B cell (primary cell): ENCODE results near the gene BMS1. TPM values are rescaled to one million over a fixed set of nuclear protein-coding genes. Genes with fewer than 3 reads are reported as not detected.

Experiments used
- ATAC-seq: fragments of 200-7000 bp; cut with Tn5 transposase; one replicate; pipeline ENCODE4 v1.10.0; 2021; ENCODE audit warnings: low read depth, mild to moderate bottlenecking, moderate number of reproducible peaks, moderate library complexity
- CTCF ChIA-PET: fragments of 350-600 bp; sonication (Branson Sonifier 250); formaldehyde crosslinking; loops from one replicate; lab custom pipeline; 2021; ENCODE audit warnings: antibody characterized with exemption, inconsistent platforms; lab: Charles Lee
- POLR2A ChIA-PET: fragments of 350-600 bp; sonication (Branson Sonifier 250); formaldehyde crosslinking; loops from one replicate; lab custom pipeline; 2021; ENCODE audit warnings: antibody characterized with exemption; lab: Charles Lee
- DNase-seq: peaks from one replicate; pipeline ENCODE4 v3.0.0; 2013
- H2AFZ ChIP-seq: 2 replicates; pipeline ENCODE4 v1.6.1; 2012; ENCODE audit warnings: mild to moderate bottlenecking, low read depth, low read length; ENCODE audit not compliant: insufficient read depth, poor library complexity, severe bottlenecking
- H3K27ac ChIP-seq, 2 donors: 1 replicate in 1 of 2; 2 replicates in 1 of 2; pipeline ENCODE4 v1.5.1; 2012 to 2013; ENCODE audit warnings: low read length in 2 of 2, mild to moderate bottlenecking in 2 of 2, moderate library complexity in 1 of 2
- H3K27me3 ChIP-seq, 4 experiments: fragments of 200-600 bp in 1 of 4; sonication (generic) in 1 of 4; replicated peaks in 1 of 4; 1 replicate in 2 of 4; 2 replicates in 2 of 4; pipeline versions ENCODE4 v1.6.1 to v1.7.0; 2013 to 2016; ENCODE audit warnings: low read length in 3 of 4, mild to moderate bottlenecking in 2 of 4, mixed read lengths in 1 of 4, moderate library complexity in 1 of 4; ENCODE audit not compliant: insufficient read depth in 4 of 4, control insufficient read depth in 3 of 4; ENCODE audit errors: control extremely low read depth in 1 of 4
- H3K36me3 ChIP-seq, 2 experiments: replicated peaks in 1 of 2; 1 replicate in 1 of 2; 2 replicates in 1 of 2; pipeline versions ENCODE4 v1.6.1 to v1.7.1; 2013; ENCODE audit warnings: low read length in 1 of 2; ENCODE audit not compliant: insufficient read depth in 2 of 2, control insufficient read depth in 1 of 2; ENCODE audit errors: control extremely low read depth in 1 of 2, extremely low read depth in 1 of 2
- H3K4me1 ChIP-seq, 2 donors: fragments of 200-600 bp in 1 of 2; sonication (generic) in 1 of 2; 1 replicate in 1 of 2; 2 replicates in 1 of 2; pipeline versions ENCODE4 v1.5.1 to v1.6.1; 2013 to 2017; ENCODE audit warnings: low read length in 2 of 2; ENCODE audit not compliant: control insufficient read depth in 2 of 2, insufficient read depth in 2 of 2
- H3K4me2 ChIP-seq: replicated peaks from 2 replicates; pipeline ENCODE3; 2012; ENCODE audit warnings: mild to moderate bottlenecking, low read depth, low read length; ENCODE audit not compliant: poor library complexity, severe bottlenecking
- H3K4me3 ChIP-seq, 5 experiments: fragments of 200-600 bp in 1 of 5; sonication (generic) in 1 of 5; 1 replicate in 3 of 5; 2 replicates in 2 of 5; pipeline versions ENCODE4 v1.5.1 to v1.7.0; 2011 to 2016; ENCODE audit warnings: low read length in 4 of 5, mild to moderate bottlenecking in 4 of 5, low read depth in 2 of 5, control low read depth in 1 of 5, moderate library complexity in 1 of 5; ENCODE audit not compliant: insufficient read depth in 1 of 5; ENCODE audit errors: control extremely low read depth in 1 of 5, extremely low read depth in 1 of 5
- H3K79me2 ChIP-seq: fragments of 200-600 bp; sonication (generic); one replicate; pipeline ENCODE4 v1.6.0; 2016; ENCODE audit warnings: low read length; ENCODE audit not compliant: control insufficient read depth, insufficient read depth
- H3K9ac ChIP-seq: fragments of 200-600 bp; sonication (generic); 2 replicates; pipeline ENCODE4 v1.6.1; 2017; ENCODE audit warnings: mild to moderate bottlenecking, low read length, moderate library complexity
- H3K9me3 ChIP-seq, 3 donors: one replicate each; pipeline versions ENCODE4 v1.6.1 to v1.7.1; 2013; ENCODE audit warnings: low read length in 2 of 3; ENCODE audit not compliant: control insufficient read depth in 2 of 3, insufficient read depth in 1 of 3; ENCODE audit errors: control extremely low read depth in 1 of 3
- H4K20me1 ChIP-seq: 2 replicates; pipeline ENCODE4 v1.6.0; 2012; ENCODE audit warnings: mild to moderate bottlenecking, low read length; ENCODE audit not compliant: insufficient read depth, control insufficient read depth, poor library complexity, severe bottlenecking
- H3K27ac Mint-ChIP-seq: one replicate; pipeline ENCODE4 v1.8.0; 2021; ENCODE audit warnings: mixed read lengths
- H3K27me3 Mint-ChIP-seq: one replicate; pipeline ENCODE4 v1.8.0; 2021; ENCODE audit warnings: mixed read lengths
- H3K4me1 Mint-ChIP-seq: one replicate; pipeline ENCODE4 v1.8.0; 2021; ENCODE audit warnings: mixed read lengths
- H3K4me3 Mint-ChIP-seq: one replicate; pipeline ENCODE4 v1.8.0; 2021; ENCODE audit warnings: mixed read lengths
- H3K9me3 Mint-ChIP-seq: one replicate; pipeline ENCODE4 v1.8.0; 2022; ENCODE audit warnings: mixed read lengths; ENCODE audit not compliant: insufficient read depth
- CTCF ChIP-seq: fragments of 200-600 bp; IDR thresholded peaks from one replicate; pipeline ENCODE4 v1.8.0; 2022; ENCODE audit warnings: antibody characterized with exemption, mild to moderate bottlenecking
- EZH2 ChIP-seq: IDR thresholded peaks from 2 replicates; pipeline ENCODE4 v1.6.1; 2012; ENCODE audit warnings: borderline replicate concordance, low read depth, mild to moderate bottlenecking, moderate library complexity, low read length; ENCODE audit not compliant: insufficient read depth, poor library complexity, severe bottlenecking
- WGBS: methylation state at CpG from one replicate; pipeline ENCODE4 v1.1.5; 2013; ENCODE audit warnings: missing lambda C conversion rate; ENCODE audit not compliant: insufficient coverage; 5-methylcytosine and 5-hydroxymethylcytosine counted together
- intact Hi-C: fragments of 100-400 bp; cut with micrococcal nuclease; formaldehyde crosslinking; loops from one replicate; pipeline ENCODE4 v1.10.0; 2022
- polyA plus RNA-seq: library from polyadenylated mRNA; depleted of rRNA; stranded (reverse); fragments of >200 nt; gene quantifications from 2 replicates; pipeline ENCODE4 v1.2.3, GENCODE V29; 2012
- small RNA-seq: library from RNA; depleted of rRNA; stranded (forward); fragments of <200 nt; gene quantifications from one replicate; pipeline ENCODE3, GENCODE V24; 2012; ENCODE audit warnings: low replicate concordance, low read depth; ENCODE audit not compliant: insufficient read length
- total RNA-seq, 2 donors: library from RNA; stranded (reverse); fragments of 120-200 nt in 1 of 2; gene quantifications; 1 replicate in 1 of 2; 2 replicates in 1 of 2; pipeline versions ENCODE4 v1.2.3 to v1.2.4, GENCODE V29; 2013 to 2022

Gene BMS1
- total and polyA plus RNA-seq, 2 donors (not counting 1 experiment from before 2014, with no cell fraction given), result 3.1 to 17.5 TPM

GRCh38 chr10:42880255-42880620, 97.6 kb downstream of the BMS1 start:
- no peak overlapping the region for H3K9ac ChIP-seq

GRCh38 chr10:42882597-42882996, 100.0 kb downstream of the BMS1 start:
- H3K4me3 Mint-ChIP-seq, result no peak overlapping the region

More at GRCh38 chr10:42880255-42880620, 97.6 kb downstream of the BMS1 start:
- intact Hi-C loops, result no loop called here
- Mint-ChIP-seq H3K4me3 (no peak overlapping the region), H3K27ac (no peak overlapping the region), H3K9me3 (peaks cover 14% of the 10 kb centered on the region), H3K4me1 (no peaks in the 10 kb centered on the region), H3K27me3 (no peaks in the 10 kb centered on the region)
- Histone ChIP-seq H3K4me1 (no peaks in the 10 kb centered on the region), H3K79me2 (no peaks in the 10 kb centered on the region), H3K4me3 (no peak overlapping the region), H3K4me2 (no peak overlapping the region), H3K9me3 (peaks cover 0 to 26% (median 0%) of the 10 kb centered on the region in 3 donors), H2AFZ (no peak overlapping the region), H3K36me3 (no peaks in the 10 kb centered on the region), H3K27ac (no peak overlapping the region), H4K20me1 (no peaks in the 10 kb centered on the region), H3K27me3 (no peaks in the 10 kb centered on the region)
- ChIA-PET CTCF (no interaction called here), POLR2A (no interaction called here)
- no peak for DNase-seq
- 97% methylated on average over 16 of the region's 16 CpGs for WGBS
- no peak for TF ChIP-seq CTCF
- no peak for TF ChIP-seq EZH2
- ATAC-seq, result no peak

More at GRCh38 chr10:42882597-42882996, 100.0 kb downstream of the BMS1 start:
- no peak overlapping the region for H3K27ac Mint-ChIP-seq
- Histone ChIP-seq H3K27me3 (no peaks in the 10 kb centered on the region), H3K9me3 (peaks cover 0 to 31% (median 0%) of the 10 kb centered on the region in 3 donors), H3K4me3 (no peak overlapping the region), H3K27ac (no peak overlapping the region), H3K4me1 (no peaks in the 10 kb centered on the region), H3K79me2 (no peaks in the 10 kb centered on the region), H3K36me3 (no peaks in the 10 kb centered on the region), H4K20me1 (no peaks in the 10 kb centered on the region), H2AFZ (no peak overlapping the region), H3K4me2 (no peak overlapping the region), H3K9ac (no peak overlapping the region)
- 93% methylated on average over 3 of the region's 3 CpGs for WGBS
- CTCF ChIA-PET, result no interaction called here
- no peak for TF ChIP-seq CTCF
- TF ChIP-seq EZH2, result no peak
- no peak for DNase-seq
- POLR2A ChIA-PET, result no interaction called here
- H3K27me3 Mint-ChIP-seq, result peaks cover 5% of the 10 kb centered on the region
- no peaks in the 10 kb centered on the region for H3K4me1 Mint-ChIP-seq
- intact Hi-C loops, result no loop called here
- ATAC-seq, result no peak
- H3K9me3 Mint-ChIP-seq, result peaks cover 14% of the 10 kb centered on the region

Small RNAs within 50 kb of the gene (small RNA-seq; reads per million reads assigned to genes)
- not detected for gene RNU6-885P

Other genes with a start within 250 kb of the BMS1 start
- 66.6 and 66.9 TPM in 2 replicates for gene ZNF33B, start 144.2 kb upstream of the BMS1 start, total RNA-seq
- gene ZNF33B, start 144.2 kb upstream of the BMS1 start, polyA plus RNA-seq, result 12.6 and 15.5 TPM in 2 replicates